Gastroesophageal sphincter (tissue), 3 donors: Measurements from ENCODE around the gene SLC35B2.

Source experiments
- EP300 ChIP-seq: sonication (generic); formaldehyde crosslinking; IDR thresholded peaks from one replicate; pipeline ENCODE4 v1.6.1; 2017; ENCODE audit warnings: antibody characterized with exemption, mild to moderate bottlenecking
- POLR2A ChIP-seq, 2 donors: fragments of 450-650 bp; IDR thresholded peaks; one replicate each; pipeline ENCODE4 v1.6.1; 2017; ENCODE audit warnings: antibody characterized with exemption in 2 of 2, mild to moderate bottlenecking in 2 of 2, moderate library complexity in 1 of 2
- TF ChIP-seq, protein P1 (sequence below), 4 experiments: fragments of 200-600 bp in 2 of 4; fragments of 450-650 bp in 2 of 4; sonication (generic) in 1 of 4; IDR thresholded peaks; one replicate each; pipeline ENCODE4 v1.5.1; 2017 to 2019; ENCODE audit warnings: antibody characterized with exemption in 4 of 4, mild to moderate bottlenecking in 2 of 4, moderate library complexity in 2 of 4

DNA sequence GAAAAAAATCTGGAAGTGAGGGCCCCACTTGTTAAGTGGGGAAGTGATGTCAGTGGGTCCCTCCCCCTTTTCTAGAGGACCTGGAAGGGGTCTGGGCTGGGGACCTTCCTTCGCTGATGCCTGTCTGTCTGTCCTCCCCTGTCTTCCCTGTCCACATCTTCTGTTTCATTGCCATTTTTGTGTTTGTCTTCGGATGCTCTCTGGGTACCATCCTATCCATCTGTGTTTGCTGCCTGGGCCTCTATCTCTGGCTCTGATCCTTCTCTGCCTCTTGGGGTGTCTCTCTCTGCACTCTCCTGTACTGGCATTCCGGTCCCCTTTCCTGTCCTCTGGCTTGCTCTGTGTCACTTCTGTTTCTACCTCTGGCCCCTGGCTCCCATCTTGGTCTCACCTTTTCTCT is 15.2 kb upstream of the SLC35B2 start:
- TF ChIP-seq, protein P1, sequence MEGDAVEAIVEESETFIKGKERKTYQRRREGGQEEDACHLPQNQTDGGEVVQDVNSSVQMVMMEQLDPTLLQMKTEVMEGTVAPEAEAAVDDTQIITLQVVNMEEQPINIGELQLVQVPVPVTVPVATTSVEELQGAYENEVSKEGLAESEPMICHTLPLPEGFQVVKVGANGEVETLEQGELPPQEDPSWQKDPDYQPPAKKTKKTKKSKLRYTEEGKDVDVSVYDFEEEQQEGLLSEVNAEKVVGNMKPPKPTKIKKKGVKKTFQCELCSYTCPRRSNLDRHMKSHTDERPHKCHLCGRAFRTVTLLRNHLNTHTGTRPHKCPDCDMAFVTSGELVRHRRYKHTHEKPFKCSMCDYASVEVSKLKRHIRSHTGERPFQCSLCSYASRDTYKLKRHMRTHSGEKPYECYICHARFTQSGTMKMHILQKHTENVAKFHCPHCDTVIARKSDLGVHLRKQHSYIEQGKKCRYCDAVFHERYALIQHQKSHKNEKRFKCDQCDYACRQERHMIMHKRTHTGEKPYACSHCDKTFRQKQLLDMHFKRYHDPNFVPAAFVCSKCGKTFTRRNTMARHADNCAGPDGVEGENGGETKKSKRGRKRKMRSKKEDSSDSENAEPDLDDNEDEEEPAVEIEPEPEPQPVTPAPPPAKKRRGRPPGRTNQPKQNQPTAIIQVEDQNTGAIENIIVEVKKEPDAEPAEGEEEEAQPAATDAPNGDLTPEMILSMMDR (IDR thresholded peaks at IDR 0.05) = no peak
- TF ChIP-seq EP300 (no peak), POLR2A (IDR thresholded peaks at IDR 0.05) (no peak)
